Medulla oblongata (tissue), 1 donor: ENCODE measurements around the gene NACA.

ENCODE experiments used
- DNase-seq: peaks from one replicate; pipeline ENCODE4 v3.0.0-alpha.2; 2015; ENCODE audit errors: extremely low spot score

The NACA gene

GRCh38 chr12:56688129-56688845 is 36.8 kb downstream of the NACA start, which contains the start of gene PTGES3:
PTGES3 (minus strand) TSS chr12:56688284; CDS start chr12:56687999, 285 bp downstream.
- peak; percentile 96 for DNase-seq

DNA sequence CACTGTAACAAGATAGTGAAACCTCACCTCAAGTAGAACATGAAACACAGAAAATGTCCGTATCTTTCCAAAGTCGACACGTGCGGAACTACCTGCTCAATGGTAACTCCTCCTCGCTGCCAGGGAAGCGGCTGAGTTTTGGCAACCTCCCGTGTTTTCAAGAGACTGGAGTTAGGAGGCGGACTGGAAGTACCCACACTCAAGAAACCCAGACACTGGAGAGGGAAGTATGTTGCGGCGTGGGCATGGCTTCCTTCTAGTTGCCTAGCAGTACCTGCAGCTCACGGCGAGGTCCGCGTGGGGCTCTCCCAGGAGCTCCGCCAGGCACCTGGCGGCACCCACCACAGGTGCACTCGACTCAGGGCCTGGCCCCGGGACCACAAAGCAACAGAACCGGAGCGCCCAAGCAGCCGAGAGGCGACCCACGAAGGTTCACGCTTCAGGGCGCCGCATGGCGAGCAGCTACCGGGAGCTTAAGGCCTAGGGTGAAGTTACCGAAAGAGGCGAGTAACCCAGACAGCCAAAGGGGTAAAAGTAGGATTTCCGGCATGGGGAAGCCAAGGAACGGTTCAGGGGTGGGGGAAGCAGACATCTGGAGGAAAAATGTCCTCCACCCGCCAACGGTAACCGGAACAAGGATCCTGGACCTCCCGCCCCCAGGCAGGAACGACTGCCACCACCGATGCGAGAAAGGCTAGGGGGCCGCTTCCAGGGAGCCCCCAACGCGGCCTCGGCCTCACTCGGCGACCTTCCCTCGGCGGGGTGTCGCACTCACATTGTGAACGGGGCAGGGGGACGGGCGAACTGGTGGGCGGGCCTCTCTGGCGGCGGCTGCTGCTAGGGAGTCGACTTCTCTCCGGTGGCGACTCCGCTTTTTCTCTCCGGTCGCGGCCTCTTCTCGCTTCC is 37.6 kb downstream of the NACA start:
- peak; percentile 74 for DNase-seq

DNA sequence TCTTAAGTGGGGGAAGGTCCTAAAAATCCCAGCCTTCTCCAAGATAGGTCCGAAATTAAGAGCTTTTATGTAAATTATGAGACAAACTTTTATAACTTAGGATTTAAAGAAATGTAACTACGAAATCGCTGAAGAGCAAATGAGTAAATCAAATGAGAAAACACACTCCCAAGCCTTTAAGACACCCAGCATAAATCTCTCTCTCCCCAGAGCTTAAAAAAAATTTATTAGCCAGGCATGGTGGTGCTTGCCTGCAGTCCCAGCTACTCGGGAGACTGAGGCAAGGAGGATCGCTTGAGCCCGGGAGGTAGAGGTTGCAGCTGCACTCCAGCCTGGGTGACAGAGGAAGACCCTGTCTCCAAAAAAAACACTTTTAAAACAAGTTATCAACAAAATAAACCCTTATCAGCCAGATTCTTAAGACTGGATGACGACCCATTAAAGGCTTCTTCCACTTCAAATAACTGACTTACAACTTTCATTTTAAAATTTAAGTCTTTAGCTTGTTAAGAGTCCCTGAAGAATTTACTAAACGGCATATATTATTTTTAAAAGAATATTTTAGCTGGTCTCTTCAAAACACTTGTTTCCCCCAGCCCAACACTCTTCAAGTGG is 40.2 kb downstream of the NACA start:
- peak; percentile 13 for DNase-seq

DNA sequence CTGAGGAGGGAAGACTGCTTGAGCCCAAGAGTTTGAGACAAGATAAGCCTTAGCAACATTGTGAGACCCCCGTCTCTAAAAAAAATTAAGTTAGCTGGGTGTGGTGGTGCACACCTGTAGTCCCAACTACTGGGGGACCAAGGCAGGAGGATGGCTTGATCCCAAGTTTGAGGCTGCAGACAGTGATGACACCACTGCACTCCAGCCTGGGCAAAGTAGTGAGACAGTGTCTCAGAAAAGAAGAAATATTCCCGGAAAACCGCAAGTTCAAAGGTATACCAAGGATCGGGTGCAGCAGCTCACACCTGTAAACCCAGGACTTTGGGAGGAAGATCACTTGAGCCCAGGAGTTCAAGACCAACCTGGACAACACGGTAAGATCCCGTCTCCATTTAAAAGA is 42.8 kb downstream of the NACA start:
- no peak for DNase-seq

DNA sequence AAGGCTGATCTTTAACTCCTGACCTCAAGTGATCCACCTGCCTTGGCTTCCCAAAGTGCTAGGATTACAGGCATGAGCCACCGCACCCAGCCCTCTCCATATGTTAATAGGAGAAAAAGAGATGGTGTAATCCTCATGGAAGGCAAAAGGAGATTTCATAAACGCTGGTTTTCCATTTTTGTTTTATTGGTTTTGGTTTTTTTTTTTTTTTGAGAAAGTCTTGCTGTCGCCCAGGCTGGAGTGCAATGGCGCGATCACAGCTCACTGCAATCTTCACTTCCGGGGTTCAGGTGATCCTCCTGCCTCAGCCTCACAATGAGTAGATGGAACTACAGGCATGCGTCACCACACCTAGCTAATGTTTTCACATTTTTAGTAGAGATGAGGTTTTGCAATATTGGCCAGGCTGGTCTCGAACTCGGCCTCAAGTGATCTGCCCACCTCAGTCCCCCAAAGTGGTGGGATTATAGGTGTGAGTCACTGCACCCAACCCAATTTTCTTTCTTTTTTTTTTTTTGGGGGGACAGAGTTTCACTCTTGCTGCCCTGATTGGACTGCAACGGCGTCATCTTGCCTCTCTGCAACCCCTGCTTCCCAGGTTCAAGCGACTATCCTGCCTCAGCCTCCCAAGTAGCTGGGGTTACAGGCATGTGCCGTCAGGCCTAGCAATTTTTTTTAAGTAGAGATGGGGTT is 45.1 kb downstream of the NACA start:
- DNase-seq, result no peak

- no peak for DNase-seq
Measured at GRCh38 chr12:56678852-56679251, 46.2 kb downstream of the NACA start.

DNA sequence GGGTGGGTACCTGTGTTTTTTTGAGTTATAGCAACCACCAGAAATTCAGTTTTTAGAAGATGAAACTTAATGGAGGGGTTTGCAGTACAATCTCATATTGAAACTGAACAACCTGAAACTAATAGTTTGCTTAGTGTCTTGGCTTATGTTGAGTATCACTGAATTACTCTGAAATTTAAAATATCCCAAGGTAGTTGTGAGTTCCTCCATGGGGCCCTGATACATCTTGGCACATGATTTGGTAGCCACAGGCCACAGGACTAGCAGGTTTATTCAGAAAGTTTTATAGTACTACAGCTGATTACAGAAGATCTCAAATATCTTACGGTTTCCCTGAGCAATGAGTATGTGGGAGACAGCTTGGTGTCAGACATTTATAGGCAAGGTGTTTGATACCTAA is 47.4 kb downstream of the NACA start:
- DNase-seq, result no peak

GRCh38 chr12:56676851-56677580 is 48.1 kb downstream of the NACA start:
- DNase-seq, result no peak

DNA sequence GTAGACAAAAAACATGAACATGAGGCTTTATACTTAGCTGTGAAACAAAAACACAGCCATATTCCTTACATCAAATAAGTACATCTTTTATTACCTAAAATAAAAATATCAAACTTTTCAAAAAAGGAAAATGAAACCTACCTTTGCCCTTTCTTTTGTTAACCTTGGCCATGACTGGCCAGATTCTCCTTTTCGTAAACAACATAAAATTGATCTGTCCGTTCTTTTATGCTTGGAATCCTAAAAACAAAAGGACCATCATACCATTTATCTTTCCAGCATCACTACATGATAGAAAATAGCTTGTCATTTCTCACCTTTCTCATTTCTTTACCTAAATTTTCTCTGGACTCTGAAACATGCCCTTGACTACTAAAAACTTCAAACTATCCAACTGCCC is 53.5 kb downstream of the NACA start:
- no peak for DNase-seq

DNA sequence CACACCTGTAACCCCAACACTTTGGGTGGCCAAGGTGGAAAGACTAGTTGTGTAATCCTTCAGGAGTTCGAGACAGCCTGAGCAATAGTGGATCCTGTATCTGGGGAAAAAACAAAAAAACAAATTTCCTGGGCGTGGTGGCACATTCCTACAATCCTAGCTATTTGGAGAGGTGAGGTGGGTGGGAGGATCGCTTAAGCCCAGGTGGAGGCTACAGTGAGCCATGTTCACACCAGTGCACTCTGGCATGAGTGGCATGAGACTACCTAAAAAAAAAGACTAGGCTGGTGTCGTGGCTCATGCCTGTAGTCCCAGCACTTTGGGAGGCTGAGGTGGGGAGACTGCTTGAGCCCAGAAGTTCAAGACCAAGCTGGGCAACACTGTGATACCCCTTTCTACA is 54.3 kb downstream of the NACA start:
- no peak for DNase-seq

GRCh38 chr12:56668197-56668457 is 57.0 kb downstream of the NACA start:
- DNase-seq, result no peak
